GM23248 (cell line): Measurements from ENCODE around the gene NEK11.

Source experiments
- EZH2 ChIP-seq: fragments of 200-600 bp; sonication (generic); IDR thresholded peaks from 2 replicates; pipeline ENCODE4 v1.6.1; 2018; ENCODE audit warnings: antibody characterized with exemption, mild to moderate bottlenecking; ENCODE audit not compliant: insufficient read depth, poor library complexity, severe bottlenecking
- EZH2phosphoT487 ChIP-seq: fragments of 200-600 bp; sonication (generic); IDR thresholded peaks from 2 replicates; pipeline ENCODE4 v1.6.1; 2018; ENCODE audit warnings: antibody characterized with exemption, moderate library complexity, mild to moderate bottlenecking, low read depth; ENCODE audit not compliant: insufficient read depth

DNA sequence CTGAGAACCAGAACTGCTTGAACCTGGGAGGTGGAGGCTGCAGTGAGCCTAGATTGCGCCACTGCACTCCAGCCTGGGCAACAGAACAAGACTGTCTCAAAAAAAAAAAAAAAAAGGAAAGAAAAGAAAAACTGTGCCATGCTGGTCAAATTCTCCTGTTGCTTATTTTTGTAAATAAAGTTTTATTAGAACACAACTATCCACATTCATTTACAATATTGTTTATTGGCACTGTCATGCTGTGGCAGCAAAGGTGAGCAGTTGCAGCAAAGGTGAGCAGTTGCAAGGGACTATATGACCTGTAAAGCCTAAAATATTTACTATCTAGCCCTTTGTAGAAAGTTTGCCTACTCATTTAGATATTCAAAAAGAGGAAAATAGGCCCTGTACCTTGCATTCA is 18.4 kb upstream of the NEK11 start:
- TF ChIP-seq EZH2phosphoT487 (no peak), EZH2 (no peak)
